Heart left ventricle (tissue), 16 donors: ENCODE measurements around the gene SF3B1. TPM values are rescaled to one million over a fixed set of nuclear protein-coding genes. Genes with fewer than 3 reads are reported as not detected.
A peak's percentile ranks its signal among the peaks of the same experiment; 100 is the strongest.
"Not testable (repeated sequence)": the region's sequence is repeated elsewhere in the genome, so short reads cannot be mapped to it uniquely, and the experiment has no call there.

Source experiments
- ATAC-seq, 4 donors: fragments of 200-7000 bp; cut with Tn5 transposase; one replicate each; pipeline ENCODE4 v1.9.1; 2020 to 2022; ENCODE audit warnings: moderate library complexity in 4 of 4, mild to moderate bottlenecking in 3 of 4, moderate number of reproducible peaks in 1 of 4
- DNase-seq, 5 donors: peaks; one replicate each; pipeline ENCODE4 v3.0.0-alpha.2; 2020
- H3K27ac ChIP-seq, 12 donors: fragments of 200-600 bp; sonication (generic) in 4 of 12; one replicate each; pipeline versions ENCODE4 v1.5.0 to v1.8.0; 2016 to 2022; ENCODE audit warnings: mild to moderate bottlenecking in 2 of 12
- H3K27me3 ChIP-seq, 9 donors: fragments of 200-600 bp; sonication (generic) in 2 of 9; one replicate each; pipeline versions ENCODE4 v1.5.1 to v1.8.0; 2016 to 2022; ENCODE audit warnings: mild to moderate bottlenecking in 3 of 9
- H3K36me3 ChIP-seq, 9 donors: fragments of 200-600 bp; sonication (generic) in 2 of 9; one replicate each; pipeline versions ENCODE4 v1.5.0 to v1.8.0; 2018 to 2022; ENCODE audit warnings: mild to moderate bottlenecking in 2 of 9
- H3K4me1 ChIP-seq, 12 donors: fragments of 200-600 bp; sonication (generic) in 4 of 12; one replicate each; pipeline versions ENCODE4 v1.5.0 to v1.8.0; 2016 to 2022; ENCODE audit warnings: mild to moderate bottlenecking in 3 of 12
- H3K4me3 ChIP-seq, 12 donors: fragments of 200-600 bp; sonication (generic) in 4 of 12; one replicate each; pipeline versions ENCODE4 v1.5.0 to v1.8.0; 2017 to 2022; ENCODE audit warnings: mild to moderate bottlenecking in 9 of 12, moderate library complexity in 4 of 12
- H3K9me3 ChIP-seq, 12 donors: fragments of 200-600 bp; sonication (generic) in 4 of 12; one replicate each; pipeline versions ENCODE4 v1.5.0 to v1.8.0; 2016 to 2022; ENCODE audit warnings: mild to moderate bottlenecking in 1 of 12
- POLR2A ChIP-seq, 2 donors: fragments of 450-650 bp; IDR thresholded peaks; one replicate each; pipeline ENCODE4 v1.6.1; 2017; ENCODE audit warnings: antibody characterized with exemption in 2 of 2, mild to moderate bottlenecking in 2 of 2, moderate library complexity in 2 of 2
- WGBS, 4 donors: extraction: QIAGEN DNeasy Blood & Tissue Kit in 2 of 4; methylation state at CpG; one replicate each; pipeline versions ENCODE4 v1.1.5 to v1.1.7; 2013 to 2018; 5-methylcytosine and 5-hydroxymethylcytosine counted together
- intact Hi-C, 10 donors: fragments of 100-400 bp; cut with DNase I; formaldehyde crosslinking; loops; one replicate each; pipeline versions ENCODE4 v1.11.1 to v1.14.2; 2022
- long read RNA-seq, 3 donors: library from polyadenylated mRNA; unstranded; transcript quantifications; one replicate each; pipeline ENCODE4 v2.0.0, GENCODE V29; 2020 to 2021
- polyA plus RNA-seq, 2 donors: library from polyadenylated mRNA; stranded (reverse); fragments of 200-250 nt; gene quantifications; one replicate each; pipeline ENCODE4 v1.2.3, GENCODE V29; 2013
- total RNA-seq, 9 donors: library from RNA; depleted of rRNA in 2 of 9; stranded (reverse); fragments of >200 nt in 2 of 9; fragmentation: NEBNext Ultra II Directional in 3 of 9; extraction: Animal tissue kit (Norgen Biotek cat#: 25700) in 3 of 9; gene quantifications; one replicate each; pipeline versions ENCODE4 v1.1.0 to v1.2.4, GENCODE V29; 2016 to 2023
- TF ChIP-seq, protein P1 (sequence below), 12 donors: fragments of 200-600 bp; sonication (generic) in 4 of 12; IDR thresholded peaks; one replicate each; pipeline versions ENCODE4 v1.5.0 to v1.8.0; 2018 to 2022; ENCODE audit warnings: antibody characterized with exemption in 12 of 12, mild to moderate bottlenecking in 5 of 12
- donor health status: ischemic (EF 13 %, LVEDD 7.1; RV severe dilation, severe dysfunction).
- donor health status: healthy with polysubstance abuse.
- donor health status: DM: no; HTN: yes; CAD: no.
- donor health status: DM: no; HTN: no; CAD: no.
- donor health status: ischemic (EF 25% LVEDD 6.9; RV normal size, moderate dysfunction).
- donor health status: ischemic (EF 25% LVEDD 5.7; RV mildly dilated, moderate dysfunction).
- donor health status: healthy.
- donor health status: DM: yes; HTN: yes; CAD: no.
- donor health status: ischemic (EF 35%, LVEDD 5.7; RV mildly dilated, moderate dysfunction).
- donor health status: nonischemic (EF 11% LVEDD 7.7; RV severe dilation, severe dysfunction).
- donor health status: DM: yes; HTN: yes; CAD: no.
- donor health status: PGD.
- donor health status: ischemic (EF 29% LVEDD 5.4; RV normal size, mild dysfunction).
- donor health status: nonischemic (EF 23%, LVEDD 6.1; RV moderate dilation, normal function).

Gene SF3B1, protein sequence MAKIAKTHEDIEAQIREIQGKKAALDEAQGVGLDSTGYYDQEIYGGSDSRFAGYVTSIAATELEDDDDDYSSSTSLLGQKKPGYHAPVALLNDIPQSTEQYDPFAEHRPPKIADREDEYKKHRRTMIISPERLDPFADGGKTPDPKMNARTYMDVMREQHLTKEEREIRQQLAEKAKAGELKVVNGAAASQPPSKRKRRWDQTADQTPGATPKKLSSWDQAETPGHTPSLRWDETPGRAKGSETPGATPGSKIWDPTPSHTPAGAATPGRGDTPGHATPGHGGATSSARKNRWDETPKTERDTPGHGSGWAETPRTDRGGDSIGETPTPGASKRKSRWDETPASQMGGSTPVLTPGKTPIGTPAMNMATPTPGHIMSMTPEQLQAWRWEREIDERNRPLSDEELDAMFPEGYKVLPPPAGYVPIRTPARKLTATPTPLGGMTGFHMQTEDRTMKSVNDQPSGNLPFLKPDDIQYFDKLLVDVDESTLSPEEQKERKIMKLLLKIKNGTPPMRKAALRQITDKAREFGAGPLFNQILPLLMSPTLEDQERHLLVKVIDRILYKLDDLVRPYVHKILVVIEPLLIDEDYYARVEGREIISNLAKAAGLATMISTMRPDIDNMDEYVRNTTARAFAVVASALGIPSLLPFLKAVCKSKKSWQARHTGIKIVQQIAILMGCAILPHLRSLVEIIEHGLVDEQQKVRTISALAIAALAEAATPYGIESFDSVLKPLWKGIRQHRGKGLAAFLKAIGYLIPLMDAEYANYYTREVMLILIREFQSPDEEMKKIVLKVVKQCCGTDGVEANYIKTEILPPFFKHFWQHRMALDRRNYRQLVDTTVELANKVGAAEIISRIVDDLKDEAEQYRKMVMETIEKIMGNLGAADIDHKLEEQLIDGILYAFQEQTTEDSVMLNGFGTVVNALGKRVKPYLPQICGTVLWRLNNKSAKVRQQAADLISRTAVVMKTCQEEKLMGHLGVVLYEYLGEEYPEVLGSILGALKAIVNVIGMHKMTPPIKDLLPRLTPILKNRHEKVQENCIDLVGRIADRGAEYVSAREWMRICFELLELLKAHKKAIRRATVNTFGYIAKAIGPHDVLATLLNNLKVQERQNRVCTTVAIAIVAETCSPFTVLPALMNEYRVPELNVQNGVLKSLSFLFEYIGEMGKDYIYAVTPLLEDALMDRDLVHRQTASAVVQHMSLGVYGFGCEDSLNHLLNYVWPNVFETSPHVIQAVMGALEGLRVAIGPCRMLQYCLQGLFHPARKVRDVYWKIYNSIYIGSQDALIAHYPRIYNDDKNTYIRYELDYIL
- total RNA-seq (100 to 1,000 TPM in 8 of 9 donors, 10 to 100 TPM in 1; 80.4 to 167 (median 133) TPM), polyA plus RNA-seq (100 to 1,000 TPM in 1 of 2 donors, 10 to 100 TPM in 1; 88.1 to 112 TPM)
- long read RNA-seq, donor 1, full-length matches to known transcripts, result 84 of 139 reads
- long read RNA-seq, donor 1, partial matches to known transcripts, result 49 of 139 reads
- long read RNA-seq, donor 1, other reads (novel, unspliced or antisense), result 6 of 139 reads
- long read RNA-seq, donor 2, full-length matches to known transcripts, result 174 of 517 reads
- long read RNA-seq, donor 2, partial matches to known transcripts, result 326 of 517 reads
- long read RNA-seq, donor 2, other reads (novel, unspliced or antisense), result 17 of 517 reads
- long read RNA-seq, donor 3, full-length matches to known transcripts, result 88 of 122 reads
- long read RNA-seq, donor 3, partial matches to known transcripts, result 28 of 122 reads
- long read RNA-seq, donor 3, other reads (novel, unspliced or antisense), result 6 of 122 reads

GRCh38 chr2:197434541-197435513 lies at the start of gene SF3B1:
TSS of gene SF3B1 (minus strand) at chr2:197435028. CDS start at chr2:197434999, 29 bp downstream.
- intact Hi-C loops, result loop anchor here in 7 of 10 donors (1.0 to 10.0 kb wide), 3 partner anchors 18 to 270 kb away; partner anchors contain the start of genes COQ10B (in 7 of the 7) and MARS2 (in 2 of the 7)
- Histone ChIP-seq H3K36me3 (peaks cover 0 to 1% (median 0%) of the 10 kb centered on the region in 9 donors), H3K27me3 (no peaks in the 10 kb centered on the region), H3K4me3 (peak within 1 kb of the TSS; percentile 63 to 99 (median 87)), H3K9me3 (no peaks in the 10 kb centered on the region), H3K4me1 (peaks cover 23 to 51% (median 45%) of the 10 kb centered on the region in 12 donors), H3K27ac (peak within 1 kb of the TSS; percentile 87 to 99 (median 94))
- WGBS, 4 donors, result 0 to 1% (median 0%) methylated on average over 68 to 74 of the region's 74 CpGs
- peak; percentile 98 to 99 (median 99) for DNase-seq
- ATAC-seq, result peak; percentile 98 to 99 (median 98)
- TF ChIP-seq, protein P1, sequence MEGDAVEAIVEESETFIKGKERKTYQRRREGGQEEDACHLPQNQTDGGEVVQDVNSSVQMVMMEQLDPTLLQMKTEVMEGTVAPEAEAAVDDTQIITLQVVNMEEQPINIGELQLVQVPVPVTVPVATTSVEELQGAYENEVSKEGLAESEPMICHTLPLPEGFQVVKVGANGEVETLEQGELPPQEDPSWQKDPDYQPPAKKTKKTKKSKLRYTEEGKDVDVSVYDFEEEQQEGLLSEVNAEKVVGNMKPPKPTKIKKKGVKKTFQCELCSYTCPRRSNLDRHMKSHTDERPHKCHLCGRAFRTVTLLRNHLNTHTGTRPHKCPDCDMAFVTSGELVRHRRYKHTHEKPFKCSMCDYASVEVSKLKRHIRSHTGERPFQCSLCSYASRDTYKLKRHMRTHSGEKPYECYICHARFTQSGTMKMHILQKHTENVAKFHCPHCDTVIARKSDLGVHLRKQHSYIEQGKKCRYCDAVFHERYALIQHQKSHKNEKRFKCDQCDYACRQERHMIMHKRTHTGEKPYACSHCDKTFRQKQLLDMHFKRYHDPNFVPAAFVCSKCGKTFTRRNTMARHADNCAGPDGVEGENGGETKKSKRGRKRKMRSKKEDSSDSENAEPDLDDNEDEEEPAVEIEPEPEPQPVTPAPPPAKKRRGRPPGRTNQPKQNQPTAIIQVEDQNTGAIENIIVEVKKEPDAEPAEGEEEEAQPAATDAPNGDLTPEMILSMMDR (IDR thresholded peaks at IDR 0.05), result no peak
- peak in 1 of 2 donors; percentile 88 for TF ChIP-seq POLR2A (IDR thresholded peaks at IDR 0.05)

GRCh38 chr2:197484248-197484647 lies 49.4 kb upstream of the SF3B1 start:
- H3K27me3 ChIP-seq, H3K27ac ChIP-seq, ATAC-seq, H3K4me1 ChIP-seq, DNase-seq, H3K4me3 ChIP-seq: not testable (repeated sequence)
- Histone ChIP-seq H3K36me3 (peaks cover 0 to 74% (median 45%) of the 10 kb centered on the region in 9 donors), H3K9me3 (peaks cover 0 to 17% (median 7%) of the 10 kb centered on the region in 12 donors)
- WGBS, 4 donors, result 90 to 98% (median 95%) methylated on average over 3 of the region's 3 CpGs
- intact Hi-C loops, result loop anchor here in 2 of 10 donors (5.0 to 10.0 kb wide), 2 partner anchors 77 to 89 kb away; no protein-coding TSS in a partner anchor

DNA sequence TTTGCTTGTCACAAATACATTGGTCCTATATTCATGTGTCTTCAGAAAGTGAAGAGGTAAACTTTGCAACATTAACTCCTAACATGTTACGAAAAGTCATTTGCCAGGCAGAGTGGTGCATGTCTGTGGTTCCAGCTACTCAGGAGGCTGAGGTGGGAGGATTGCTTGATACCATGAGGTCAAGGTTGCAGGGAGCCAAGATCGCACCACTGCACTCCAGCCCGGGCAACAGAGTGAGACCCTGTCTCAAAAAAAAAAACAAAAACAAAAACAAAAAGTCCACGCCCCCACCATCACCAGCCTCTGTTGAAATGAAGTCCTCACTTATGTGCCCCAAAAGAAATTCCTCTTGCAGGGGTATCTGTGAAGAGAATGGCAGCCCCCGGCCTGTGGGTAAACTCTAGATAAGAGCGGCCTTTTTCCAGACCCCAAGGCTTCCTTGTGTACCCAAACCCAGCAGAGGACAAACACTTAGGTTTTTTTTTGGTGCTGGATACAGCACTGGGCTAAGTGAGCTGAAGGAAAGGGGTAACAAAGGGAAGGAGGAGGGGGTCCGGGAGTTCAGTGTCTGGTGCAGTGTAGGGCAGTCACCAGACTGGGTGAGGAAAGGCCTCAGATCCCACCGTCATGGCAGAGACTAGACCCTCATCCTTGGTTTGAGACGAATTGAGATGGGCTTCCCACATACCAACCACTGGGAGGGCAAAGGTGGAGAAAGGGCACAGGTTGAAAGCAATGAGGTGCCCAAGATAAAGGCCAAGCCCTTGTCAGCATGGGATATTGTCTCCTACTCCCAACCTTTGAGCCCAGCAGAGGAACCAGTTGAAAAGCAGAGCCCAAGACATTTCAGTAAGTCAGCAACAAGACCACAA lies 45.6 kb upstream of the SF3B1 start:
- peaks cover 0 to 12% (median 0%) of the 10 kb centered on the region in 12 donors for H3K4me1 ChIP-seq
- peak in 2 of 4 donors; percentile 15 to 27 for ATAC-seq
- no peak overlapping the region for H3K4me3 ChIP-seq
- DNase-seq, result no peak
- H3K36me3 ChIP-seq, result peaks cover 0 to 67% (median 35%) of the 10 kb centered on the region in 9 donors
- no peak for TF ChIP-seq POLR2A (IDR thresholded peaks at IDR 0.05)
- TF ChIP-seq, protein P1 (IDR thresholded peaks at IDR 0.05), result no peak
- 90 to 93% (median 92%) methylated on average over 9 of the region's 9 CpGs for WGBS, 4 donors
- H3K9me3 ChIP-seq, result peaks cover 0 to 17% (median 7%) of the 10 kb centered on the region in 12 donors
- no peak overlapping the region for H3K27ac ChIP-seq
- intact Hi-C loops, result loop anchor here in 2 of 10 donors (5.0 to 10.0 kb wide), 2 partner anchors 73 to 86 kb away; no protein-coding TSS in a partner anchor
- no peaks in the 10 kb centered on the region for H3K27me3 ChIP-seq
